Pons (tissue), 1 donor: ENCODE data around the gene DMD.

ENCODE experiments used
- DNase-seq: peaks from one replicate; pipeline ENCODE4 v3.0.0-alpha.2; 2016; ENCODE audit warnings: low spot score

The DMD gene

DNA sequence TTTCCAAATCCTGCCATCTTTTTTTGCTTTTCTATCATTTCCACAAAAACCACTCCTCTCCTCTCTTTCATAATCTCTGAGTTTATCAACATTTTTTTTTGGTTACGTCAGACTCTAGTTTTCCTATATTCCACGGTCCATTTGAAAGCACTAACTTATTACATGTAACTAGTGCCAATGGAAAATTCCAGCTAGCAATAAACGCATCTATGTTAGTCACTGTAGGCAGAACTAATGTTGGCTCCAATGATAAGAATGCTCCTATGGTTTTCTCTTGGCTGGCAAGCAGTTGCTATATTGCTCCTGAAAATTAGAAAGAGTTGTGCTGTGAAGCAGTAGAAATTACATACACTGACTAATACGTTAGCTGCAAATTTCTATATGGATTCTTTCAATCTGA lies 1504.9 kb downstream of the DMD start:
- no peak for DNase-seq

GRCh38 chrX:31705816-31706215 lies 1505.5 kb downstream of the DMD start:
- DNase-seq: no peak

- no peak for DNase-seq
Measured at GRCh38 chrX:31704938-31705337, 1506.4 kb downstream of the DMD start.

DNA sequence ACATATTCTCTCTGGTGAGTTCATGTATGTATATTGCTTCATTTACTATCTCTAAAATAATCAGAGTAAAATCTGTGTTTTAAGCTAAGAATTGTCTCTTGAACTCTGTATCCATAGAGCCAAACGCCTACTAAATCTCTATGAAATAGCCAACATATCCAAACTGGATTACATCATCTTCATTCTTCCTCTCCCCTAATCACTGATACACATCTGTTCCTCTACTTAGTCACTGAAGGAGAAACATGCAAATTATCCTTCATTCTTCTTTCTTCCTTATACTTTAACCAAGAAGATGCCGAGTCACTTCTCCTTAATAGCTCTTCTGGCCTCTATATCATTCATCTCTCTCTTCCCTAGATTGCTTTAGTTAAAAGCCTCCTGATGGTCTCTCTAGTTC lies 1509.1 kb downstream of the DMD start:
- no peak for DNase-seq

DNA sequence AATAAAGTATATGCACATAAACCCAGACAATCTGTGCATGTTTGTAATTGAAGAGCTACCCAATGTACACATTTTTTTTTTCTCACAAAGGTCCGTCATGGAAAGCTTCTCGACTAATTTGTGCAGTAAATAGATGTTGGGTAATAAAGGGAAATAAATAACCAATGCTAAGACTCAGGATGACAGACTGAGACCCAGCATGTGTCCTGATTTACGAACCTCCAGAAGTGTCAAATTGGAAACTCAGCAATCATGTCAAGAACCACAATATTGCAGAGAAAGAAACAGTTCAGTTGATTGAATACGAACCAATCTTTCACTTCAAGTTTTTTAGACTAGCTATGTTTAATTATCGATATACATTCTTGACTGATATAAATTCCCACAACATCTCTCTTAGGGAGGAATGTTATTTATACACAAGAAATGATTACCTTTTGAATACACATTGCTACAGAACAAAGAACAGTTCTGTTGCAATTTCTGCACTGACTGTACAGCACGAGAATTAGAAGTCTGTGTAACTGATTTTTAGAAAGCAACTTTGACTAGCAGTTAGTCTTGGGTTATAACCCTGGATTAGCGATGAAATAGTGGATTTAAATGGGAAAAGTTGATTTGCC lies 1513.9 kb downstream of the DMD start:
- DNase-seq: no peak

DNA sequence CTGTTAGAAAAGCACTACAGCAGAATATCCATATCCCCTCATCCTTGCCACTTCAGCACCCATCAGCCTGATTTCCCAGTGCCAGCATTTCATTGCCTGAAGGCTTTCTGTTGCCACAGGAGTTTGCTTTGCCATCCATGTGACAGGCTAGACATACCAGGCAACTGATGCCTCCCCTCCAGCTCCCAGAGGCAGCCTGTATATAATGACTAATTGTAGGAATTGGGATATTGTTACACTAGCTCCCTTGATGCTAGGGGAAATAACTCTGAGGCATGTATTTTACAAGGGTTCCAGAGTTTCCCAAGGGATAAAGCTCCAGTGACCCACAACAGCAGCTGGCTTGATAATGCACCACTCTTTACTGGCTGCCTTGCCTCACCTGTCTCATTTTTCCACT lies 1531.5 kb downstream of the DMD start:
- no peak for DNase-seq

- DNase-seq: no peak
Measured at GRCh38 chrX:31670245-31670644, 1541.1 kb downstream of the DMD start.

GRCh38 chrX:31665454-31665853 lies 1545.9 kb downstream of the DMD start:
- DNase-seq: no peak

DNA sequence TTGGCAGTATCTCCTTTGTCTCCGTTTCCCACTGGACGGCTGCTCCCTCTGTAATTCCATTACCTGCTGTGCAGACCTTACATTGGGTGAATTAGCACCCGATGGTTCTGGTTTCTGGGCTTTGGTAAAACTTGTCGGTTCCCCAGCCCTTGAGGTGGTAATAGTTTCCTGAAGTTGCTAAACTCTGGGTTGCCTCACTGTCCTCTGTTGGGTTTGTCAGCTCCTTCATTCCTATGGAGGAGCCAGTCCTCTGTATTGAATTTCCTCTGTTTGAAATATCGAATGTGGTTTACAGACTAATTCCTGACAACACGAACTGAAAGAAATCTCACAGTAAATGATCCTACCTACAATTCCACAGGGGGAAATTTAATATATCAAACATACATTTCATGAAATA lies 1548.2 kb downstream of the DMD start:
- DNase-seq: no peak

DNA sequence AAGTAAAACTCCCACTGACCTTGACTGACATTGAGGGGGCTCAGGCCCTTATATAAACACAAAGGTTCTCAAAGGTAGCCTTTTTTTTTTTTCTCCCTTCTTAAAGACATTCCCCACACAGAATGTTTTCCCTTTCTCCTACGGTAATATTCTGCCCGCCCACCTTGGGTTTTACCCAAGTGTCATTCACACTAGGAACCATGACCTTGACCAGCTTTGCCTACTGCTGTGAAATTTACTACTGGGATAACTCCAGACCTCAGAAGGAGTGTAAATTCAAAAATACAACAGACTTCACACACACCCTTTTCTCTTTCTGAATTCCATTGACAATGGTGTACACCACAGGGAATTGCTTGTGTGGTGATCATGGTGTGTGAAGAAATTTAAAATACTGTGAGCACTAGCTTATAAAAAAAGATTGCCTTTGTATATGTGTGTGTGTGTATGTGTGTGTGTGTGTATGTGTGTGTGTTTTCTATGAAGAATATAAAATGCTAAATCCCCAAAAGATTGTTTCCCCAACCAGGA lies 1550.0 kb downstream of the DMD start:
- no peak for DNase-seq

GRCh38 chrX:31658360-31658759 lies 1553.0 kb downstream of the DMD start:
- peak; percentile 51 for DNase-seq

DNA sequence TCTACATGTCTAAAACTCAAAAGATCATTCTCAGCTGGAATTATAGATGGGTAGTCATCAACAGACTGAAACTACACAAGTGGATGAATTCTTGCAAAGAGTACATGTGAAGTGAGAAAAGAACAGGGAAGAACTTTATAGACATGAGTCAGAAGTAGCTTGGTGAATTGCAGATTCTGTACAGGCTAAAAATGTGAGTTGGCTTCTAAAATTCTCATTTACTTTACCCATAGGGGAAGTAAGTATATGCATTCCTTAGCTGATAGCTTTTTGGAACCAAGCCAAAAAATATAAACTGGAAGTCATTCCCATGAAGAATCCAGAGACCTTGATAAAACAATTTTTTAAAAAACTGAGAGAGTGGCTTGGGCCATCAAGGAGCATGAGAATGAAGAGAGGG lies 1555.3 kb downstream of the DMD start:
- no peak for DNase-seq

DNA sequence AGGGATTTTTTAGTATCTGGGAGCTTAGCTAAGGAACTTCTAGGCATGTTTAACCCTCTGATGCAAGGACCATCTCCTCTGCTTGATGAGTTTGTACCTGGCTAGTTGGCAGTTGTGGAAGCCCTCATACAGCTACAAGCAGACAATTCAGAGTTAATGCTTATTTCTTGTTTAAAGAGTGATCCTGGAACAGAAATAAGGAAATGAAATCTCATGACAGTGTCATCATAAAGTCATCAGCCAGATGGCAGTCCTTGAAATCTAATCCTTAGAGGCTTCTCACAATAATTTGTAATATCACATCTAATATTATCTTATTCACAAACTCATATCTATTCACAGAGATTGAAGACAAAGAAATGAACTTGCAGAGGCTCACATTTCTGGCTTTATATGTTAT lies 1557.9 kb downstream of the DMD start:
- no peak for DNase-seq

DNA sequence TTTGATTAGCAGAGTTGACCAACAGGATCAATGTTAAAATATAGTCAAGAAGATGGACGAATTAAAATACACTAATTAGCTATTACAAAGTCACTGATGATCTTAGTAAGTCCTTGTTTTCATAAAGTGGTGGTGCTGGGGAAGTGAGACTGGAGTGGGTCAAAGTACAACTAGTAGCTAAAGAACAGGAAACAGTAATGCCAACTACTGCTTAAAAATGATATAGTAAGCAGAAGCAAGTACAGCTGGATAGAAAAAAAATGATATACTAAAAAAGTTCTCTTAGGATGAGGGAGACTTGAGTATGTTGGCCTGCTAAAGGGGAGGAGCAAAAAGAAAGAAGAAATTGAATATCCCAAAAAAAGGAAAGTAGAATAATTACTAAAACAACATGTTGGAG lies 1558.7 kb downstream of the DMD start:
- DNase-seq: no peak

DNA sequence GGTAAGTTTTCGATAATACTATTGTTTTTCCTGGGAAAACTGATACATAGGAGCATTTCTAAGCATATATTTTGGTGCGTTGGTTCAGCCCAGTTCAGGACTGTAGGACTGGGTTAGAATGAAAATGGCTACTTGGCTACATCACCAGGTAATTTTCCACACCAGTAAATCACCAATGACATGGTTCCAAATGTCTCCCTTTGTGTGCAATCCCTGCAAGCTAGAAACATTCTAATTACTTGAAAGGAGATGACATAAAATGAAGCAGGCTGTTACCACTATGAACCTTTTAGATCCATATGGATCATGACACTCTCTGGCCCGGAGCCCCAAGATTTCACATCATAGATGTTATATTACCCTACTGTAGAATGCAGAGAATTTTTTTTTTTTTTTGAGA lies 1562.1 kb downstream of the DMD start:
- DNase-seq: no peak

DNA sequence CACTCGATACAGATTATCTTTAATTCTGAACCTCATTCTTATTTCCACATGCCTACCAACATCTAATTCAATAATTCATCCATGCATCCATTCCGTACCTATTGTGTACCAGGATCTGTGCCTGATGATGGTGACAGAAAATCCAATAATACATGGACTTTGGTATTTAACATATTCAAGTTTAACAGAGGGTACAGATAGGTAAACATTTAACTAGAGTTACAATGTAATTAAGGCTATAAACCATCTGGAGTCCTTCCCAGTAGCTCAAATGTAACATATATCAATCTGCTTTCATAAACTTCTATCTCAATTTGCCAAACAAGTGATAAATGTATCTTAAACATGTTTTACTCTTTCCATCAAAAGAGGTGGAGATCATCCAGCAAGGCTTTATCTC lies 1578.0 kb downstream of the DMD start:
- no peak for DNase-seq

GRCh38 chrX:31629195-31629594 lies 1582.2 kb downstream of the DMD start:
- DNase-seq: no peak

- no peak for DNase-seq
Measured at GRCh38 chrX:31609130-31609529, 1602.2 kb downstream of the DMD start.

DNA sequence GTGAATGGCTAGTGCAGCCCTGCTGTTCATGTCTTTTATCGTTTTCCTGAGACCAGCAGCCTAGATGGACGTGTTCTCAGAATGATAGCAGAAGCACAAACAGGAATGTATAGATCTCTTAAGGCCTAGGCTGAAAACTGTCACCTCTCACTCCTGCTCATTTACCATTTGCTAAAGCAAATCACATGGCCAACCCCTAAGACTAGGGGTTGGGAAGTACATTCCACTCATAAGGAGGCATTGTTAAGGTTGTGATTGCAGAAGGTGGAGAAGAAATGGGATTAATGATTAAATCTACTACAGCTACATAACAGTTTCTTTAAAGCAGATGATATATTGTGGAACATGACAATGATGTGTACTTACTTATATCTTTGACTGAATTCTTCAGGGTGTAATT lies 1602.7 kb downstream of the DMD start:
- no peak for DNase-seq

DNA sequence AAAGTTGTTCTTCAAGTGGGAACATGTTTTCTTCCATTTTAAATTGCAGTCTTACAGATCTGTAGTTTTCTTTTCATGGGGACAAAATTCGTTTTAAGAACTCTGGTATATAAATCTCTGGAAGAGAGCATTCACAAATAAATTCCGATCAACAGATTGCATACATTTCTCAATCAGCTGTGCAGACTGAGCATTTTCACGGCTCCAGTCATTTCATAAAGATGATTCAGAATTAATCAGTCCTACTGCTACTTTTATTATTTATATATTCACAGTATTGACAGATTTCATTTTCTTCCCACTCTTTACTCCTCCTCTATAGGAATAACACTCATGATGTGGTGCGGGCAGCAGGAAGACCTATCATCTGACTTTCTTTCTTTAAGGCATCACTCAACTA lies 1604.6 kb downstream of the DMD start:
- DNase-seq: no peak

DNA sequence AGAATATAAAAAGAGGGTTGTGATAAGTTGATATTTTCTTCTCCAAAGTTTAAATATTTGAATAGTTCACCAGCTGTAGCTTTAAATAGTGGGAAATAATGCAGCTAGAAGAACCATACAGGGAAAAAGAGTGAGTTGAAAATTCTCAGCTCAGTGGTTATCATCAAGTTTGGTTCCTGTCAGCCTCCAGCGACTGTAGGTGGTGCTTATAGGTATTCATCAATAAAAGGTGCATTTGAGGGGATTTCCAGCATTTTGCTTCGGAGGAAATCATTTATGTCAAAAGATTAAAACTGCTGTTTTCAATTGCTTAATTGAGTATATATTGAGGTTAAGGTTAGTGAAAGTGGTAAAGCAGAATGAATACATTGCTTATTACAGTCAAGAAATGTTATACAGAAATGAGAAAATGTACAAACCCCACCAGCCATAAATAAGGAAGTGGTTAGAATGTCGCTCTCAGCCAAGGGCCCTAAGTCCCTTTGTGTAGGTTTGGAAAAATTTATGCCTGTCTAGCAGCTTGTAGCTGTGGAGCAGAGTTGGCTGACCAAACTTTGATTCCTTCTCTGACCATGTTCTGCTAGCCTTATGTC lies 1606.6 kb downstream of the DMD start:
- DNase-seq: no peak

GRCh38 chrX:31603411-31604120 lies 1607.8 kb downstream of the DMD start:
- no peak for DNase-seq

- no peak for DNase-seq
Measured at GRCh38 chrX:31600823-31601222, 1610.5 kb downstream of the DMD start.

- no peak for DNase-seq
Measured at GRCh38 chrX:31593353-31593752, 1618.0 kb downstream of the DMD start.
